Neuronal stem cell (in vitro differentiated cells): ENCODE results near the gene RC3H2.
A peak's percentile ranks its signal among the peaks of the same experiment; 100 is the strongest.

Source experiments
- DNase-seq: peaks from one replicate; pipeline ENCODE4 v3.0.0-alpha.2; 2013; ENCODE audit warnings: low spot score
- H2AFZ ChIP-seq: one replicate; pipeline ENCODE4 v1.6.1; 2013; ENCODE audit warnings: mild to moderate bottlenecking, low read length, inconsistent platforms
- H2AK5ac ChIP-seq: 2 replicates; pipeline ENCODE4 v1.6.1; 2013; ENCODE audit warnings: low read depth, mild to moderate bottlenecking, inconsistent platforms, low read length, moderate library complexity, mixed read lengths
- H2BK120ac ChIP-seq: 2 replicates; pipeline ENCODE4 v1.6.1; 2013; ENCODE audit warnings: low read depth, mild to moderate bottlenecking, inconsistent platforms, low read length, moderate library complexity, mixed read lengths
- H2BK12ac ChIP-seq: one replicate; pipeline ENCODE4 v1.6.1; 2013; ENCODE audit warnings: low read length, inconsistent platforms
- H2BK15ac ChIP-seq: 2 replicates; pipeline ENCODE4 v1.6.1; 2013; ENCODE audit warnings: mild to moderate bottlenecking, low read length, inconsistent platforms, mixed read lengths
- H2BK5ac ChIP-seq: one replicate; pipeline ENCODE4 v1.6.1; 2013; ENCODE audit warnings: inconsistent platforms, mild to moderate bottlenecking, low read length, moderate library complexity
- H3K14ac ChIP-seq: one replicate; pipeline ENCODE4 v1.6.1; 2013; ENCODE audit warnings: low read length, inconsistent platforms
- H3K18ac ChIP-seq: 2 replicates; pipeline ENCODE4 v1.6.1; 2013; ENCODE audit warnings: low read length, inconsistent platforms
- H3K23ac ChIP-seq: 2 replicates; pipeline ENCODE4 v1.6.1; 2013; ENCODE audit warnings: low read depth, mild to moderate bottlenecking, mixed read lengths, low read length, inconsistent platforms; ENCODE audit not compliant: poor library complexity
- H3K27ac ChIP-seq: replicated peaks from 3 replicates; pipeline ENCODE4 v1.5.1; 2013; ENCODE audit warnings: low read length, inconsistent platforms
- H3K27me3 ChIP-seq, 3 experiments: 2 replicates each; pipeline ENCODE4 v1.6.1; 2013; ENCODE audit warnings: low read length in 3 of 3, mild to moderate bottlenecking in 2 of 3, inconsistent platforms in 1 of 3, low read depth in 1 of 3, mixed read lengths in 1 of 3, moderate library complexity in 1 of 3; ENCODE audit not compliant: control insufficient read depth in 3 of 3, insufficient read depth in 3 of 3
- H3K36me3 ChIP-seq, 2 donors: replicated peaks in 1 of 2; 2 replicates each; pipeline ENCODE4 v1.6.1; 2013; ENCODE audit warnings: low read length in 2 of 2; ENCODE audit not compliant: control insufficient read depth in 2 of 2, insufficient read depth in 2 of 2
- H3K4ac ChIP-seq: 2 replicates; pipeline ENCODE4 v1.6.1; 2013; ENCODE audit warnings: inconsistent platforms, mild to moderate bottlenecking, low read length, moderate library complexity
- H3K4me1 ChIP-seq, 2 donors: 1 replicate in 1 of 2; 2 replicates in 1 of 2; pipeline ENCODE4 v1.6.1; 2013; ENCODE audit warnings: low read length in 2 of 2, low read depth in 1 of 2; ENCODE audit not compliant: control insufficient read depth in 2 of 2, insufficient read depth in 1 of 2
- H3K4me2 ChIP-seq: one replicate; pipeline ENCODE4 v1.6.1; 2013; ENCODE audit warnings: mild to moderate bottlenecking, low read length, inconsistent platforms; ENCODE audit not compliant: insufficient read depth, poor library complexity, severe bottlenecking
- H3K4me3 ChIP-seq, 2 donors: 2 replicates each; pipeline ENCODE4 v1.5.1; 2013; ENCODE audit warnings: low read length in 2 of 2, mild to moderate bottlenecking in 2 of 2, inconsistent platforms in 1 of 2, moderate library complexity in 1 of 2
- H3K79me1 ChIP-seq: one replicate; pipeline ENCODE4 v1.6.1; 2013; ENCODE audit warnings: low read depth, mild to moderate bottlenecking, inconsistent platforms, low read length, moderate library complexity
- H3K9ac ChIP-seq: one replicate; pipeline ENCODE4 v1.6.1; 2013; ENCODE audit warnings: mild to moderate bottlenecking, low read depth, low read length, inconsistent platforms; ENCODE audit not compliant: poor library complexity
- H3K9me3 ChIP-seq, 2 donors: replicated peaks in 1 of 2; 2 replicates each; pipeline versions ENCODE3 to v1.6.1; 2013; ENCODE audit warnings: low read length in 2 of 2, mild to moderate bottlenecking in 2 of 2, inconsistent platforms in 1 of 2, low read depth in 1 of 2, mixed read lengths in 1 of 2, moderate library complexity in 1 of 2; ENCODE audit not compliant: control insufficient read depth in 2 of 2, insufficient read depth in 1 of 2
- H4K8ac ChIP-seq: one replicate; pipeline ENCODE4 v1.6.1; 2013; ENCODE audit warnings: low read depth, mild to moderate bottlenecking, inconsistent platforms, low read length, moderate library complexity
- H4K91ac ChIP-seq: one replicate; pipeline ENCODE4 v1.6.1; 2013; ENCODE audit warnings: low read length, low read depth, mild to moderate bottlenecking, inconsistent platforms; ENCODE audit not compliant: poor library complexity
- WGBS, 2 donors: extraction: QIAGEN DNeasy Blood & Tissue Kit; methylation state at CpG; one replicate each; pipeline ENCODE4 v1.1.7; 2013; ENCODE audit warnings: missing lambda C conversion rate in 2 of 2, mixed read lengths in 1 of 2; ENCODE audit not compliant: insufficient read length in 2 of 2, insufficient replicate concordance in 1 of 2; ENCODE audit errors: extremely low coverage in 2 of 2; 5-methylcytosine and 5-hydroxymethylcytosine counted together

RC3H2 gene

GRCh38 chr9:122944960-122945888 is 40.1 kb upstream of the RC3H2 start:
- no peak overlapping the region for H4K91ac ChIP-seq
- no peak for DNase-seq
- no peak overlapping the region for H3K4ac ChIP-seq
- no peak overlapping the region for H3K14ac ChIP-seq
- H2AFZ ChIP-seq: no peak overlapping the region
- H3K23ac ChIP-seq: no peak overlapping the region
- no peak overlapping the region for H2BK12ac ChIP-seq
- no peaks in the 10 kb centered on the region for H3K9me3 ChIP-seq
- H4K8ac ChIP-seq: no peak overlapping the region
- H3K36me3 ChIP-seq: peaks cover 0 to 17% of the 10 kb centered on the region in 2 donors
- no CpG with 5 or more reads among the region's 4 CpGs for WGBS, 2 donors
- no peaks in the 10 kb centered on the region for H3K27me3 ChIP-seq
- no peak overlapping the region for H2AK5ac ChIP-seq
- H3K79me1 ChIP-seq: peaks cover 4% of the 10 kb centered on the region
- H3K18ac ChIP-seq: no peak overlapping the region
- H3K27ac ChIP-seq: no peak overlapping the region
- no peak overlapping the region for H3K4me3 ChIP-seq
- no peak overlapping the region for H2BK5ac ChIP-seq
- H2BK15ac ChIP-seq: no peak overlapping the region
- H2BK120ac ChIP-seq: no peak overlapping the region
- H3K9ac ChIP-seq: no peak overlapping the region
- H3K4me2 ChIP-seq: no peak overlapping the region
- H3K4me1 ChIP-seq: peaks cover 4 to 11% of the 10 kb centered on the region in 2 donors

GRCh38 chr9:122941582-122942234 is 36.5 kb upstream of the RC3H2 start:
- Histone ChIP-seq H3K23ac (no peak overlapping the region), H2AFZ (peak overlapping the region; percentile 89), H3K79me1 (peaks cover 4% of the 10 kb centered on the region), H2BK120ac (peak overlapping the region; percentile 9), H3K4ac (no peak overlapping the region), H3K27ac (peak overlapping the region; percentile 85), H3K27me3 (no peaks in the 10 kb centered on the region), H4K91ac (no peak overlapping the region), H3K4me3 (peak overlapping the region; percentile 55 to 93), H2BK5ac (peak overlapping the region; percentile 87), H2BK15ac (no peak overlapping the region), H2AK5ac (peak overlapping the region; percentile 14), H3K36me3 (peaks cover 0 to 41% of the 10 kb centered on the region in 2 donors), H2BK12ac (no peak overlapping the region), H3K4me2 (peak overlapping the region; percentile 76), H4K8ac (no peak overlapping the region), H3K18ac (peak overlapping the region; percentile 87), H3K9ac (peak overlapping the region; percentile 84), H3K4me1 (peaks cover 2 to 3% of the 10 kb centered on the region in 2 donors), H3K9me3 (no peaks in the 10 kb centered on the region), H3K14ac (no peak overlapping the region)
- WGBS, 2 donors: no CpG with 5 or more reads among the region's 17 CpGs
- no peak for DNase-seq

GRCh38 chr9:122940749-122941581 is 35.8 kb upstream of the RC3H2 start, which contains the start of gene RABGAP1:
RABGAP1 (plus strand) TSS chr9:122941020; CDS start chr9:122957060, 16,040 bp downstream.
- Histone ChIP-seq H2BK12ac (no peak within 1 kb of the TSS), H3K36me3 (peaks cover 3 to 48% of the 10 kb centered on the region in 2 donors), H3K27me3 (no peaks in the 10 kb centered on the region), H3K9me3 (no peaks in the 10 kb centered on the region), H3K4me3 (peak within 1 kb of the TSS; percentile 55 to 93), H2BK15ac (no peak within 1 kb of the TSS), H3K18ac (peak within 1 kb of the TSS; percentile 95), H3K4ac (no peak within 1 kb of the TSS), H2BK5ac (peak within 1 kb of the TSS; percentile 87), H4K91ac (no peak within 1 kb of the TSS), H4K8ac (no peak within 1 kb of the TSS), H3K4me2 (peak within 1 kb of the TSS; percentile 76), H2AK5ac (peak within 1 kb of the TSS; percentile 14), H3K27ac (peak within 1 kb of the TSS; percentile 85), H2AFZ (peak within 1 kb of the TSS; percentile 89), H2BK120ac (peak within 1 kb of the TSS; percentile 9), H3K9ac (peak within 1 kb of the TSS; percentile 84), H3K14ac (no peak within 1 kb of the TSS), H3K4me1 (peaks cover 2 to 3% of the 10 kb centered on the region in 2 donors), H3K23ac (peak within 1 kb of the TSS; percentile 95), H3K79me1 (peaks cover 4% of the 10 kb centered on the region)
- no CpG with 5 or more reads among the region's 54 CpGs for WGBS, 2 donors
- DNase-seq: peak; percentile 97
